Fibroblast of peridontal ligament (primary cell): ENCODE results near the gene RAPGEF4.

ENCODE experiments used
- DNase-seq: peaks from one replicate; pipeline ENCODE4 v3.0.0-alpha.2; 2010; ENCODE audit errors: extremely low read depth

Gene RAPGEF4

DNA sequence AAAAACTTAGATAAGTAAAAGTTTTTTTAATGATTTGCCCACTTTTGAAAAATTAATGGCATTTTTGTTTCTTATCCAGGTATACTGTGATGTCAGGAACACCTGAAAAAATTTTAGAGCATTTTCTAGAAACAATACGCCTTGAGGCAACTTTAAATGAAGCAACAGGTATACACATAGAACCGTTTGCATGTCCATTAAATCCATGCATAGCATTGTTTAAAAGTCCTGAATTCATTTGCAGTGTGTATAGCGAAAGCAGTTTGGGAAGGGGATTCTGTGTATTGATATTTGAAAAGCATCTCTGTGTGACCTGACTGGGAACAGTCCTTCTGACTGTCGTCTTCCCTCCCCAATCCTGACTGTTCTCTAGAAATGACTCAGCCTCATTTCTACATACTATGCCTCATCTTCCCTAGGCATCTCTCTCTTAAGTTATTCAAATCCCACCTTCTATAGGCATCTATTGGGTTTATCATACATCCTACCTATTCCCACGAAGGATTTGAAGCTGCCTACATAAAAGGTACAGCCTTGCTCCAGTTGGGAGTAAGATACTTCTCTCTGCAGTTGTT lies 260.8 kb downstream of the RAPGEF4 start:
- DNase-seq: no peak

GRCh38 chr2:172997031-172997430 lies 261.4 kb downstream of the RAPGEF4 start:
- no peak for DNase-seq

- peak; percentile 33 for DNase-seq
Measured at GRCh38 chr2:172998547-172999272, 263.1 kb downstream of the RAPGEF4 start.

GRCh38 chr2:172999641-173000386 lies 264.2 kb downstream of the RAPGEF4 start:
- DNase-seq: no peak

DNA sequence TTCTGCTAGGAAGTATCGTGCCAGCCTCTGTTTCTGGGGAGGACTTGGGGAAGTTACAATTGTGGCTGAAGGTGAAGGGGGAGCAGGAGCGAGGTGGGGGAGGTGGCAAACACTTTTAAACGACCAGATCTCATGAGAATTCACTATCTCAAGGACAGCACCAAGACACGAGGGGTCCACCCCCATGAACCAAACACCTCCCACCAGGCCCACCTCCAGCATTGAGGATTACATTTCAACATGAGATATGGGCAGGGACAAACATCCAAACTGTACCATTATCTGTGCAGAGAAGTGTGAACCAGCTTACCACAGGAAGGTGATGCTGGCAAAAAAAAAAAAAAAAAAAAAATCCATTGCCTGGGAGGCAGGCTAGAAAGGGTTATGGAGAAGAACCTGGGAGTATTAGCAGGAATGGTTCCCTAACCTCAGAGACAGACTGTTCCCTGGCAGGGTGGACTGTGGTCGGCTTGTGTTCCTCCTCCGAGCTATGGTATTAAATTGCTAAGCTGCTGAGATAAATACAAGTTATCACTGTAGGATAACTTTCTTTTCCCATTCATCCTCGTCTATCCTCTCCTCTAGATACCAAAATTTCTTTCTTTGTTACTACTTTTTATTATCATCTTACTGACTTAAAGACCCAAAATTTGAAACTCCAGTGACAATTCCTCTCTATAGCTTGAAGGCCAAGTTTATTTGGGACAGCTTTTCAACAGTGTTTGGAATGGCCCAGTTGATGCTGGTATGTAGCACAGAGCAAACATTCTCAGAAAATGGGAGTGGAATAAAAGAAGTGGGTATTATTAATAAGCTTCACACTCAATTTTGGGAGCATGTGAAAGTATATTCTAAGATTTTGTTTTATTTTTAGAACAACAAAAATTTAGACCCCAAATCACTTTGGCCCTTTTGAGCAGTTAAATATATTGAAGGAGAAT lies 266.3 kb downstream of the RAPGEF4 start:
- no peak for DNase-seq

DNA sequence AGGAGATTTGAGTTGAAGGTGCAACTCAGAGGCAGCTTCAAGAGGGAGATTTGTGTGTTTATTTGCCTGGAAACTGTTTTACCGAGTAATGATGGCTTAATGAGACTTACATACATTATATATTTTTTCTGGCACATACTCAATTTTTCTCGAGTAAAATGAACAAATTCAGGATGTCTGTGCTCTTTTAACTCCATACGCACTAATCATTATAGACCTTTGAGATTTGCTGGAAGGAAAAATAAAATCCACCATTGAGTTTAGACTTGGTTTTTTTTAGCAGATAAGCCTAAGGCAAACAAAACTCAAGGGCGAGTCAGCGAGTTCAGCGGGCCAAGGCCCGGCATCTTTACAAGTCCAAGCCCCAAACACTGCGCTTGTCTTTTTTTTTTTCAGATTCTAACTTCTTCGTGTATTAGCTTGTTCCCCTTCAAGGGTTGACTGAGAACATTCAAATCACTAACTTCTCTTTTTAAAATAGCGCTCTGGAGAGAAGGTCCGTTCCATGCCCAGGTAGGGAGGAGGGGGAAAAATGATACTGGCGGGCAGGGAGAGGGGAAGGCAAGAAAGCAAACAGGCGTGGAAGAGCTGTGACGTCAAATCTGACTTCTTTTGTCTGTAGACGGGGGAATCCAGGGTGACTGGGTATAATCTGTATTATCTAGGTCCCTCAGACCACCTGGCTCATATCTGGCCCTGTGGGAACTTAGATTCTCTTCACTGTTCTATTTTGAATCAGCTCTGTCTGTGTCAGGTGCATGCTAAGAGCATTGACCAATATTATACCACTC lies 267.3 kb downstream of the RAPGEF4 start:
- no peak for DNase-seq

DNA sequence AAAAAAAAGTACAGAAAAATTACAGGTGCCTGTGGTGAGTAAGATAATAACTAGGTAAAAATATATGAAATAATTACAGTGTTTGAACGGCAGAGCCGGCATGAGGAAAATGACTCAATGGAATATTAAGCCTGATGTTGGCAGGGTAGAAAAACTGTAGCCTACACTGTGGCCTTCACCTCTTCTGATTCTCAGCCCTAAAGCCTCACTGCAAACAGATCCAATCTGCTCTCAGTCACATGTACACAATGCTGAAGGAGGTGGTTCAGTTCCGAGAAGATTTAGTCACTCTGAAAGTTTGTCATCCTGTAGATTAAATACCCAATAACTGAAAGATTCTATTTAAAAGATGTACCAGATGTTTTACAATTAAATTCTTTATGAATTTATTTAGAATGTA lies 273.1 kb downstream of the RAPGEF4 start:
- DNase-seq: no peak

- DNase-seq: no peak
Measured at GRCh38 chr2:173010233-173010632, 274.6 kb downstream of the RAPGEF4 start.

- no peak for DNase-seq
Measured at GRCh38 chr2:173016451-173016850, 280.8 kb downstream of the RAPGEF4 start.

GRCh38 chr2:173017646-173018420 lies 282.2 kb downstream of the RAPGEF4 start:
- no peak for DNase-seq

- no peak for DNase-seq
Measured at GRCh38 chr2:173019755-173020154, 284.1 kb downstream of the RAPGEF4 start.

- DNase-seq: peak; percentile 67
Measured at GRCh38 chr2:173021939-173022371, 286.3 kb downstream of the RAPGEF4 start.

DNA sequence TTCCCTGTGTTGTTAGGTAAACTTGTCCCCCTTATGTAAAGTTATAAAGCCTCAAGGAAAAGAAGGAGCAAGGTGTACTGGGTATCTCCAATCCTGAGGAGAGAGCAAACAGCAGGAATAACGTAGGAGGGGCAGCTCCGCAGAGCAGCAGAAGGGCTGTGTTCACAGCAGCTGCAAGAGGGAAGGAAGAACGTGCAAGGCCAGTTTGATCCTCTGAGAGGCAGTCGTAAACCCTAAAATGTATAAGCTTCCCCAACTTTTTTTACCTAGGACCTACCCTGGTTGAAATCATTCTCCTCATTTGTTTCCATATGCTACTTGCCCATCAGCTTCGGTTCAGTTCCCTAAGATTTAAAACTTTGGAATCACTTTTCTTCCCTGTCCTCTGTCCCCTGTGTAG lies 288.1 kb downstream of the RAPGEF4 start:
- DNase-seq: no peak

DNA sequence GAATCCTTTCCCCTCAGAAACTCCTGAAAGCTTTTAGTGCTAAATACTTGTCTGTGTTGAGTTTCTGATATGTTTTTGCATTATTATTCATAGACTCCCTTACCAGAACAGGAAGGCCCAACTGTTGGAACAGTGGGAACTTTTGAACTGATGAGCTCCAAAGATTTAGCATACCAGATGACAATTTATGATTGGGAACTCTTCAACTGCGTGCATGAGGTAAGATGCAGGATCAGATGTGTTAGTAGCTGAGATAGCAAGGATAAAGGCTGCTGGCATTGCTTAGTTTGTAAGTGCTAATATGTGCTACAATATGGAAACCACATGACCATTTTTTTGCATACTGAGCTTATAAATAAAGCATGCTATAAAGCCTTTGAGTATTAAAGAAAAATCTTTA lies 290.8 kb downstream of the RAPGEF4 start:
- DNase-seq: no peak

DNA sequence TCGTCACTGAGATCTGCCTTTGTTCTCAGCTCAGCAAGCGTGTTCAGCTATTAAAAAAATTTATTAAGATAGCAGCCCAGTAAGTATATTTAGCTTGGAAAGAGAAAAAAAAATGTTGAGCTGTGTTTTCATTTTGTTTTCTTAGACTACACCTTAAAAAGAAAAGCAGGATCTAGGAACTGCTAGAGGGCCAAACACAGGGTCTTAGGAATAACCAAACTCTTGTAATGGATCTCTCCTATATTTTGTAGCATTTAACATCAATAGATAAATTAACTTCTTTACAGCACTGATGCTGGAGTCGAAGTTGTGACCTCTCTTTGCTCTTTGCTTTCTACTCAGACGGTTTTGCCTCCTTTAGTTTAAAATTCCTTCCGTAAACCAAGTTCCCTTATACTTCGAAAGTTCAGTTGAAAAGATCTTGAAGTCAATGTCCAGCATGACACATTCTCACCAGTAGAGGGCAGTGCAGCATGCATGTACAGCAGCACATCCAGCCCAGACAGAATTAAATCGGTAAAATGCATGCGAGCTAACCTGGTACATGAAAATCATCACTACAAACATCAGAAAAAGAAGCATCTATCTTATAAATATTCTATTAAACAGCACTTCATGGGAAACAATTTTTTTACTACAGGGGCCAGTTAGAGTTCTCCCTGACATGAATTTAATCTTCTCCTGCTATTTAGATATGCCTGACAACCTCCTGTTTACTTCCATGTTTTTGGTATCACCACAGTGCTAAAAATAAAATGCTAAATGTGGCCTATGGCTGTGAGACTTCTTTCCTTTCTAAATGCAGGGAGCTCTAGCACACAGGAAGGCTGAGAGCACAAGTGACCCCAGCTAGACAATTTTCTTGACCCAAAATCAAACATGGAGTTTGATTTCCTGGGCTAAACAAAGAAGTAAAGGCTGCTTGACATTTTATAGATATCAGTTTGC lies 291.8 kb downstream of the RAPGEF4 start:
- peak; percentile 98 for DNase-seq

GRCh38 chr2:173028141-173028540 lies 292.5 kb downstream of the RAPGEF4 start:
- DNase-seq: peak; percentile 17

DNA sequence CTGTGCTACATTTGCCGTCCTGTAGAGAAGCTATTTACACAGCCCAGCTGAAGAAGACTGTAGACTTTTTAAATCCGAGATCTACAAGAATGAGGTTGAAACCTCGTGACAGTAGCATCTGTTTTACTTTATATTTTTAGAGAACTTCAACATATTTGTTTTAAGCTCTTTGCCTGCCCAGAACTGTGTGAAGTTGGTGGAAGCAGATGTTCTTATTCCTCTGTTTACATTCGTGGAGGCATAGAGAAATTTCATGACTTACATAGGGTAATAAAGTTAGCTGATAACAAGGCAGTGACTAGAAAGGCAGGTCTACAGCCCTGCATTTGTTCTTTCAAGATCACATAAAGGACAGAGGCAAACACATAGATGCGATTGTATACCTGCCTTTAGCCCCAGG lies 293.0 kb downstream of the RAPGEF4 start:
- DNase-seq: peak; percentile 95

- no peak for DNase-seq
Measured at GRCh38 chr2:173030561-173031490, 295.2 kb downstream of the RAPGEF4 start.
